Motor neuron (in vitro differentiated cells): ENCODE results near the gene ZCCHC7. TPM values are rescaled to one million over a fixed set of nuclear protein-coding genes. Genes with fewer than 3 reads are reported as not detected.

ENCODE experiments used
- ATAC-seq, 8 experiments: fragments of 200-7000 bp; cut with Tn5 transposase; replicated peaks in 6 of 8; 2 replicates each; pipeline ENCODE4 v1.8.0; 2021; ENCODE audit warnings: mild to moderate bottlenecking in 8 of 8, moderate library complexity in 8 of 8
- H3K27ac ChIP-seq, 2 donors: fragments of 250-450 bp; sonication (Bioruptor Pico); 2 replicates each; pipeline ENCODE4 v1.9.0; 2021; ENCODE audit warnings: antibody characterized with exemption in 2 of 2, mild to moderate bottlenecking in 2 of 2, moderate library complexity in 1 of 2
- H3K4me1 ChIP-seq, 2 donors: fragments of 250-450 bp; sonication (Bioruptor Pico); replicated peaks in 1 of 2; 2 replicates each; pipeline ENCODE4 v1.6.1; 2021; ENCODE audit warnings: antibody characterized with exemption in 2 of 2, mild to moderate bottlenecking in 2 of 2, moderate library complexity in 1 of 2
- H3K4me3 ChIP-seq, 5 donors: fragments of 250-450 bp; sonication (Bioruptor Pico); 2 replicates each; pipeline ENCODE4 v1.9.0; 2021; ENCODE audit warnings: antibody characterized with exemption in 5 of 5, mild to moderate bottlenecking in 5 of 5, moderate library complexity in 4 of 5
- WGBS, 10 experiments: fragments of 450-650 bp; shearing (Covaris generic); methylation state at CpG; one replicate each; pipeline ENCODE4 v1.0.0; 2022; 5-methylcytosine and 5-hydroxymethylcytosine counted together
- in situ Hi-C, 9 experiments: fragments of 400-800 bp; cut with MboI; loops; one replicate each; pipeline ENCODE4 v1.15.0; 2021; ENCODE audit warnings: low sequenced_read_pairs in 9 of 9, low pct_unique_long_range_greater_than_20kb in 2 of 9; ENCODE audit not compliant: unreplicated experiment in 9 of 9
- total RNA-seq, 8 experiments: library from RNA; unstranded; fragments of 300-600 nt; gene quantifications; 2 replicates each; pipeline versions ENCODE4 v1.2.3 to v1.2.4, GENCODE V29; 2022

The ZCCHC7 gene
- total RNA-seq, 8 experiments from 2014 or later: 17.2 to 48.3 (median 25.3) TPM

GRCh38 chr9:37255944-37256862, 135.8 kb downstream of the ZCCHC7 start:
- in situ Hi-C loops: no loop called here

GRCh38 chr9:37259951-37260350, 139.6 kb downstream of the ZCCHC7 start:
- H3K27ac ChIP-seq: no peak overlapping the region
- no peak overlapping the region for H3K4me3 ChIP-seq
- peak in 3 of 8 experiments; percentile 65 to 98 (median 81) for ATAC-seq
- H3K4me1 ChIP-seq: peaks cover 0 to 8% of the 10 kb centered on the region in 2 donors
- WGBS, 10 experiments: 83 to 100% (median 100%) methylated on average over 1 to 3 of the region's 3 CpGs; no CpG with 5 or more reads in 1 of the 10 experiments
- in situ Hi-C loops: no loop called here

More at GRCh38 chr9:37255944-37256862, 135.8 kb downstream of the ZCCHC7 start:
- Histone ChIP-seq H3K27ac (no peak overlapping the region), H3K4me3 (no peak overlapping the region), H3K4me1 (peaks cover 2 to 8% of the 10 kb centered on the region in 2 donors)
- no peak for ATAC-seq
- WGBS, 10 experiments: 67 to 100% (median 75%) methylated on average over 1 to 4 of the region's 4 CpGs

GRCh38 chr9:37262410-37262809, 142.0 kb downstream of the ZCCHC7 start:
- in situ Hi-C loops: no loop called here
- no peak overlapping the region for H3K27ac ChIP-seq
- peaks cover 0 to 11% of the 10 kb centered on the region in 2 donors for H3K4me1 ChIP-seq
- WGBS, 10 experiments: 46 to 87% (median 63%) methylated on average over 1 to 4 of the region's 4 CpGs; no CpG with 5 or more reads in 1 of the 10 experiments
- peak in 2 of 8 experiments; percentile 29 to 37 for ATAC-seq
- H3K4me3 ChIP-seq: no peak overlapping the region

- H3K4me3 ChIP-seq: no peak overlapping the region
- no peak for ATAC-seq
- H3K27ac ChIP-seq: no peak overlapping the region
- 57 to 100% (median 88%) methylated on average over 1 of the region's 1 CpG; no CpG with 5 or more reads in 3 of the 10 experiments for WGBS, 10 experiments
- peaks cover 0 to 11% of the 10 kb centered on the region in 2 donors for H3K4me1 ChIP-seq
- in situ Hi-C loops: no loop called here
These were observed 144.2 kb downstream of the ZCCHC7 start for GRCh38 chr9:37264539-37264938.

GRCh38 chr9:37266630-37267029, 146.3 kb downstream of the ZCCHC7 start:
- no peak for ATAC-seq
- in situ Hi-C loops: no loop called here

GRCh38 chr9:37269221-37269620, 148.8 kb downstream of the ZCCHC7 start:
- Histone ChIP-seq H3K27ac (no peak overlapping the region), H3K4me1 (peaks cover 0 to 11% of the 10 kb centered on the region in 2 donors), H3K4me3 (no peak overlapping the region)
- in situ Hi-C loops: no loop called here
- 82 to 100% (median 97%) methylated on average over 3 to 5 of the region's 5 CpGs for WGBS, 10 experiments
- no peak for ATAC-seq

More at GRCh38 chr9:37266630-37267029, 146.3 kb downstream of the ZCCHC7 start:
- Histone ChIP-seq H3K4me1 (peaks cover 0 to 11% of the 10 kb centered on the region in 2 donors), H3K4me3 (no peak overlapping the region), H3K27ac (no peak overlapping the region)
- WGBS, 10 experiments: 86 to 100% (median 100%) methylated on average over 1 of the region's 1 CpG; no CpG with 5 or more reads in 7 of the 10 experiments

- no peak for ATAC-seq
- H3K4me3 ChIP-seq: no peak overlapping the region
- in situ Hi-C loops: no loop called here
- H3K27ac ChIP-seq: no peak overlapping the region
- H3K4me1 ChIP-seq: no peaks in the 10 kb centered on the region
- WGBS, 10 experiments: 85 to 96% (median 92%) methylated on average over 3 to 6 of the region's 6 CpGs; no CpG with 5 or more reads in 2 of the 10 experiments
These were observed 151.3 kb downstream of the ZCCHC7 start for GRCh38 chr9:37271679-37272078.

- no peaks in the 10 kb centered on the region for H3K4me1 ChIP-seq
- H3K4me3 ChIP-seq: no peak overlapping the region
- in situ Hi-C loops: no loop called here
- ATAC-seq: no peak
- H3K27ac ChIP-seq: no peak overlapping the region
These were observed 153.2 kb downstream of the ZCCHC7 start for GRCh38 chr9:37273595-37273994.

- no peak overlapping the region for H3K4me3 ChIP-seq
- no peak for ATAC-seq
- WGBS, 10 experiments: 61 to 100% (median 84%) methylated on average over 1 to 2 of the region's 2 CpGs
- no peak overlapping the region for H3K27ac ChIP-seq
- in situ Hi-C loops: no loop called here
- H3K4me1 ChIP-seq: peaks cover 12 to 14% of the 10 kb centered on the region in 2 donors
These were observed 161.2 kb downstream of the ZCCHC7 start for GRCh38 chr9:37281541-37281940.

GRCh38 chr9:37283730-37284325, 163.5 kb downstream of the ZCCHC7 start:
- in situ Hi-C loops: no loop called here
- H3K4me3 ChIP-seq: no peak overlapping the region
- 0 to 96% (median 32%) methylated on average over 2 to 6 of the region's 6 CpGs; no CpG with 5 or more reads in 1 of the 10 experiments for WGBS, 10 experiments
- H3K4me1 ChIP-seq: peaks cover 12 to 14% of the 10 kb centered on the region in 2 donors
- no peak overlapping the region for H3K27ac ChIP-seq
- peak in 2 of 8 experiments; percentile 29 to 31 for ATAC-seq

- in situ Hi-C loops: no loop called here
- 0 to 82% (median 58%) methylated on average over 1 of the region's 1 CpG; no CpG with 5 or more reads in 3 of the 10 experiments for WGBS, 10 experiments
- ATAC-seq: peak in 1 of 8 experiments; percentile 62
- peaks cover 12 to 14% of the 10 kb centered on the region in 2 donors for H3K4me1 ChIP-seq
- no peak overlapping the region for H3K4me3 ChIP-seq
- H3K27ac ChIP-seq: no peak overlapping the region
These were observed 164.3 kb downstream of the ZCCHC7 start for GRCh38 chr9:37284636-37285035.

- in situ Hi-C loops: no loop called here
- peaks cover 16 to 25% of the 10 kb centered on the region in 2 donors for H3K4me1 ChIP-seq
- 60 to 100% (median 95%) methylated on average over 1 to 2 of the region's 6 CpGs; no CpG with 5 or more reads in 2 of the 10 experiments for WGBS, 10 experiments
These were observed 166.3 kb downstream of the ZCCHC7 start for GRCh38 chr9:37286530-37287175.

GRCh38 chr9:37287317-37287716, 166.9 kb downstream of the ZCCHC7 start:
- in situ Hi-C loops: no loop called here
- WGBS, 10 experiments: 50 to 100% (median 86%) methylated on average over 1 to 4 of the region's 4 CpGs; no CpG with 5 or more reads in 1 of the 10 experiments
- no peak for ATAC-seq
- no peak overlapping the region for H3K4me3 ChIP-seq
- H3K27ac ChIP-seq: no peak overlapping the region
- H3K4me1 ChIP-seq: peaks cover 16 to 26% of the 10 kb centered on the region in 2 donors

More at GRCh38 chr9:37286530-37287175, 166.3 kb downstream of the ZCCHC7 start:
- no peak for ATAC-seq
- Histone ChIP-seq H3K27ac (no peak overlapping the region), H3K4me3 (no peak overlapping the region)
